GM13976 (cell line): ENCODE data around the gene CHFR.
"Not testable (repeated sequence)": the region's sequence is repeated elsewhere in the genome, so short reads cannot be mapped to it uniquely, and the experiment has no call there.

Experiments
- DNase-seq: peaks from one replicate; pipeline ENCODE4 v3.0.0; 2012; ENCODE audit warnings: low spot score
- CTCF ChIP-seq: IDR thresholded peaks from 2 replicates; pipeline ENCODE4 v1.5.1; 2012; ENCODE audit warnings: borderline replicate concordance, mild to moderate bottlenecking; ENCODE audit not compliant: insufficient read depth; ENCODE audit errors: extremely low read depth, missing control alignments, control extremely low read depth
- in situ Hi-C: fragments of 300-500 bp; cut with MboI; formaldehyde crosslinking; loops from one replicate; pipeline ENCODE4 v1.12.0; 2022; ENCODE audit warnings: low sequenced_read_pairs, mixed read lengths, inconsistent platforms; ENCODE audit not compliant: unreplicated experiment

The CHFR gene

GRCh38 chr12:132856581-132856980, 30.8 kb downstream of the CHFR start:
- TF ChIP-seq CTCF = no peak
- DNase-seq = no peak
- in situ Hi-C loops = no loop called here

GRCh38 chr12:132855211-132855610, 32.2 kb downstream of the CHFR start:
- in situ Hi-C loops, DNase-seq: not testable (repeated sequence)

GRCh38 chr12:132853285-132854092, 33.9 kb downstream of the CHFR start:
- in situ Hi-C loops = no loop called here
- no peak for TF ChIP-seq CTCF
- DNase-seq = no peak

GRCh38 chr12:132852496-132852895, 34.9 kb downstream of the CHFR start:
- in situ Hi-C loops = no loop called here
- DNase-seq = no peak

GRCh38 chr12:132851465-132851864, 35.9 kb downstream of the CHFR start:
- DNase-seq = no peak
- in situ Hi-C loops = no loop called here
- TF ChIP-seq CTCF = no peak

More at GRCh38 chr12:132852496-132852895, 34.9 kb downstream of the CHFR start:
- TF ChIP-seq CTCF = no peak

- no peak for TF ChIP-seq CTCF
- DNase-seq = no peak
- in situ Hi-C loops = no loop called here
Measured at GRCh38 chr12:132850291-132850690, 37.1 kb downstream of the CHFR start.

- DNase-seq = no peak
- TF ChIP-seq CTCF = no peak
- in situ Hi-C loops = no loop called here
Measured at GRCh38 chr12:132848521-132848920, 38.9 kb downstream of the CHFR start.
